Measurements from ENCODE around the gene CLDN25. TPM values are rescaled to one million over a fixed set of nuclear protein-coding genes. Genes with fewer than 3 reads are reported as not detected.
A peak's percentile ranks its signal among the peaks of the same experiment; 100 is the strongest.
"Not testable (repeated sequence)": the region's sequence is repeated elsewhere in the genome, so short reads cannot be mapped to it uniquely, and the experiment has no call there.

The CLDN25 gene
- total and polyA plus RNA-seq, 12 donors, result not detected

GRCh38 chr11:113752932-113753331 is 26.7 kb upstream of the CLDN25 start:
- no peak overlapping the region for H3K4me3 ChIP-seq
- DNase-seq (no peak), ATAC-seq (no peak)
- intact Hi-C loops (cut with DNase I), result no loop called here
- no peaks in the 10 kb centered on the region for H3K4me1 ChIP-seq
- H3K36me3 ChIP-seq, result peaks cover 0 to 96% (median 25%) of the 10 kb centered on the region in 9 donors
- peaks cover 0 to 2% (median 0%) of the 10 kb centered on the region in 11 donors for H3K9me3 ChIP-seq
- WGBS, 2 donors, result 98 to 99% methylated on average over 3 of the region's 3 CpGs
- TF ChIP-seq CTCF (IDR thresholded peaks at IDR 0.05), result no peak
- no peaks in the 10 kb centered on the region for H3K27me3 ChIP-seq
- H3K27ac ChIP-seq, result no peak overlapping the region

- Histone ChIP-seq H3K4me3 (no peak overlapping the region), H3K27ac (no peak overlapping the region), H3K4me1 (no peaks in the 10 kb centered on the region), H3K36me3 (peaks cover 0 to 99% (median 44%) of the 10 kb centered on the region in 9 donors), H3K9me3 (peaks cover 0 to 5% (median 0%) of the 10 kb centered on the region in 11 donors), H3K27me3 (no peaks in the 10 kb centered on the region)
- TF ChIP-seq CTCF (IDR thresholded peaks at IDR 0.05), result no peak
- no peak for ATAC-seq
- intact Hi-C loops (cut with DNase I), result no loop called here
- WGBS, 2 donors, result 91 to 92% methylated on average over 3 of the region's 3 CpGs
- no peak for DNase-seq
Measured at GRCh38 chr11:113760241-113760640, 19.4 kb upstream of the CLDN25 start.

GRCh38 chr11:113763040-113763439 is 16.6 kb upstream of the CLDN25 start:
- DNase-seq; ATAC-seq; H3K4me3 ChIP-seq; intact Hi-C loops (cut with DNase I); H3K9me3 ChIP-seq; H3K4me1 ChIP-seq; H3K27ac ChIP-seq; H3K27me3 ChIP-seq: not testable (repeated sequence)
- 98 to 99% methylated on average over 2 of the region's 2 CpGs for WGBS, 2 donors
- peaks cover 0 to 96% (median 28%) of the 10 kb centered on the region in 9 donors for H3K36me3 ChIP-seq

- H3K27me3 ChIP-seq, result no peaks in the 10 kb centered on the region
- TF ChIP-seq CTCF (IDR thresholded peaks at IDR 0.05), result no peak
- H3K9me3 ChIP-seq, result peaks cover 0 to 5% (median 0%) of the 10 kb centered on the region in 11 donors
- H3K27ac ChIP-seq, result no peak overlapping the region
- H3K4me1 ChIP-seq, result peaks cover 0 to 4% (median 0%) of the 10 kb centered on the region in 9 donors
- WGBS, 2 donors, result 87 to 91% methylated on average over 2 of the region's 2 CpGs
- H3K4me3 ChIP-seq, result no peak overlapping the region
- H3K36me3 ChIP-seq, result peaks cover 0 to 94% (median 11%) of the 10 kb centered on the region in 9 donors
- intact Hi-C loops (cut with DNase I), result no loop called here
- no peak for DNase-seq
- no peak for ATAC-seq
Measured at GRCh38 chr11:113764527-113765219, 14.9 kb upstream of the CLDN25 start.

- no peak for DNase-seq
Measured at GRCh38 chr11:113771964-113772363, 7.6 kb upstream of the CLDN25 start.

More at GRCh38 chr11:113771964-113772363, 7.6 kb upstream of the CLDN25 start:
- no peak for TF ChIP-seq CTCF (IDR thresholded peaks at IDR 0.05)
- Histone ChIP-seq H3K27ac (no peak overlapping the region), H3K4me1 (peaks cover 0 to 17% (median 12%) of the 10 kb centered on the region in 9 donors), H3K9me3 (no peaks in the 10 kb centered on the region), H3K4me3 (peak overlapping the region in 5 of 10 donors; percentile 57 to 89 (median 81)), H3K27me3 (no peaks in the 10 kb centered on the region), H3K36me3 (peaks cover 0 to 42% (median 0%) of the 10 kb centered on the region in 9 donors)
- intact Hi-C loops (cut with DNase I), result no loop called here
- no peak for ATAC-seq
- WGBS, 2 donors, result 78 to 83% methylated on average over 3 of the region's 3 CpGs

All from heart right ventricle (tissue), 16 donors.